GM19240 (cell line): ENCODE data around the gene JAKMIP1.

Experiments
- DNase-seq: peaks from one replicate; pipeline ENCODE4 v3.0.0; 2011; ENCODE audit warnings: low spot score; ENCODE audit not compliant: insufficient read length

JAKMIP1 gene

DNA sequence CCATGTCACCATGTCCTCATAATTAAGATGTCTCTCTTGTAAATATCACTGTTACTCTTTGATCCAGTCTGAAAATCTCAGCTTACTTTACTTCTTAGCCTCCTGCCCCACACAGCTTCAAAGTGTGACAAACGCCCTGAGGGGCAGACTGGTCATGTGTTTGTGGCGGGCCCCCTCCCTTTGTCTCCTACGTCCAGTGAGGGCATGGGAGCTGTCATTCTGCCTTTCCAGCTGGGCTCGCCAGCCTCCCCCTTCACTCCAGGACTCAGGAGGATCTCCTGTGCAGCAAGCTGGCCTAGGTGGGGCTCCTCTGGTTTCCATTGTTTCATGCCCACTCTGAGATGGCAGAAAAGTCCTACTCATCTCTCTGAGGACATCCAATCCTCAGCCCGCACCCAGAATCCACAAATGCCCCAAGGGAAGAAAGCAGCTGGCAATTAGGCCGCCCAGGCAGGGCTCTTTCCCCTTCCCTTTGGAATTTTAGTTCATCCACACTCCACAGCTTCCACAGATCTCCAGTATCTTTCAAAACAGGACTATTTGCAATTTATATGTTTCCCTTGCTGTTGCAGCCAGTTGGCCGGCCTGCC lies 95.7 kb downstream of the JAKMIP1 start:
- DNase-seq, result no peak

DNA sequence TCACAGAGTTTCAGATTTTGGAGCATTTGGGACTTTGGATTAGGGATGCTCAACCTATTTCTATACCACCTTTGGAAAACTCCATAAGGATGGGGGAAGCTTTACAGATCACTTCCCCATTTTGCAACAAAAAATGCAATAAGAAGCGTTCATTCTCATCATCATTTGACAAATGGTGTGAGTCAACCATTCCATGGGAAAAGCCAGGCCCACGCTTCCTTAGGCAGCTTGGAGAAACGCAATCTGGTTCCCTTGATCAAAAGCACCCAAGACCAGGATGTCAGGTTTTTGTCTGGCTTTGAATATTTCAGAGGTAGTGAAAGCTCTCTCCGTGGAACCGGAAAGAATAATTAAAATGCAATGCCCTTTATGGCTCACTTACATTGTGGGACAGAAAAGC lies 102.8 kb downstream of the JAKMIP1 start:
- DNase-seq, result no peak

DNA sequence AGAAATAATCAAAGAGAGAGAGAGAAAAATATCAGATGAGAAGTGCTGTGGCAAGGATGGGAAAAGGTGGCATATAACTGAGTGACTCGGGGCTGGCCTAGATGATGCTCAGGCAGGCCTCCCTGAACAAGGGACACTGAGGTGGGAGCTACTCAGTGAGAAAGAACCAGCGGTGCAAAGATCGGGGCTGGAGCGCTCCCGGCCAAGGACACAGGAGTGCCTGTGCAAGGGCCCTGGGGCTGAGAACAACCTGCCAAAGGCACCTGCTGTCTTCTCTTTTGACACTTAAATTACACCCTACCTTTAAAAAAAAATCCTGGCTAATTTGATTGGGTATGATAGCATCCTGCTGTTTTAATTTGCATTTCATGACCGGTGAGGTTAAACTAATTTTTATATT lies 104.5 kb downstream of the JAKMIP1 start:
- no peak for DNase-seq

DNA sequence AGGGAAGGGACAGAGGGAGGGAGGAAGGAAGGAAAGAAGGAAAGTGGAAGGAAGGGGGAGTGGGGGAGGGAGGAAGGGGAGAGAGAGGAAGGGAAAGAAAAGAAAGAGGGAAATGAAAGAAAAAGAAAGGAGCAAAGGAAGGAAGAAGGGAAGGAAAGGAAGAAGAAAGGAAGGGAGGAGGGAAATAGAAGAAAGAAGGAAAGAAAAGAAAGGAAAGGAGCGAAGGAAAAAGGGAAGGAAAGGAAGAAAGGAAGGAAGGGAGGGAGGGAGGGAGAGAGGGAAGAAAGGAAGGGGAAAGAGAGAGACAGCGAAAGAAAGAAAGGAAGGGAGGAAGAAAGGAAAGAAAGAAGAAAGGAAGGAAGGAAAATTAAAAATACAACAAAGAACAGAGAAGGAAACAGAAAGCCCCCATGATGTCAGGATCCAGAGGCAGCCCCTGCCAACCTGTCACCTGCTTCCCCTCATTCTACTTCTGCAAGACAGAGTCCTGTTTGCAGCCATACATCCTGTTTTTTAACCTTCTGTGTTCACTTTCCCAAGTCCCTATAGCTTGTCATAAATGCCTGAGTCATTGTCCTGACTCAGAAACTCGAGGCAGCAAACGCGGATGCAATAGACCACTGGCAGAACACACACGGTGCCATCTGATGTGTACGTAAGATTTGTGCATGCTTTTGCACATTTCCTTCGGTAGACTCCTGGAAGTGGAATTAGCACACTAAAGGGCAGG lies 105.2 kb downstream of the JAKMIP1 start:
- no peak for DNase-seq

DNA sequence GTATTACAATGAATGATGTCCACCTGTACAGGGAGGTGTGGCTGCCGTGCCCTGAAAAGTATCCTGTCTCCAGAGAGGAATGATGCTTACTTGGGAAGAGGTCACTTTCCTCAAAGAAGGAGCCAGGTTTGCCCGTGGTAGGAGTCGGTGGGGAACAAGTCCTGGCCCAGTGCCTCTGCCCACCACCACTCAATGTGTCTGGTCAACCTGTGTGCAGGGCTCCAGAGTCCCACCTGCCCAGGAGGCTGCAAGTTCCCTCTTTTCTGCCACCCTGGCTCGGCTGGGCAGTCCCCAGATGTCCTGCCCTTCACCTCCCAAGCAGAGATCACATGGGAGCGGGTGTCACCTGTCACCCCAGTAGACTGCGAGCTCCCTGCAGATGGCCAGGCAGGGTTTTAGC lies 106.7 kb downstream of the JAKMIP1 start:
- no peak for DNase-seq

DNA sequence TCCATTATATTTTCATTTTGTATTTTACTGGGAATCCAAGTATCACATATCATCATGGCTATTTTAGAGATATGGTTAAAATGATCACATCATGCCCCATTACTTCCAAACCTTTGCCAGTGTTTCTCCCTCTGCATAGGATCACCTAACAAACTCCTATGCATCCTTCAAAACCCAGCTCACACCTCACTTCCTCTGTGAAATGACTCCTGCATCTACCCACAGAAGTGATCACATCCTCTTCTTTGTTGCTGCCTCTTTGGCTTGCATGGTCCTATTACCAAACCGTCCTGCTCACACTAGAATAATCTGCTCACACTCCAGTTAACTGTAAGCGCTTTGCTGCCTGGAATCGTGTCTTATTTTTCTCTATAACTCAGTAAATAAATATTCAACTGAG lies 107.4 kb downstream of the JAKMIP1 start:
- no peak for DNase-seq

DNA sequence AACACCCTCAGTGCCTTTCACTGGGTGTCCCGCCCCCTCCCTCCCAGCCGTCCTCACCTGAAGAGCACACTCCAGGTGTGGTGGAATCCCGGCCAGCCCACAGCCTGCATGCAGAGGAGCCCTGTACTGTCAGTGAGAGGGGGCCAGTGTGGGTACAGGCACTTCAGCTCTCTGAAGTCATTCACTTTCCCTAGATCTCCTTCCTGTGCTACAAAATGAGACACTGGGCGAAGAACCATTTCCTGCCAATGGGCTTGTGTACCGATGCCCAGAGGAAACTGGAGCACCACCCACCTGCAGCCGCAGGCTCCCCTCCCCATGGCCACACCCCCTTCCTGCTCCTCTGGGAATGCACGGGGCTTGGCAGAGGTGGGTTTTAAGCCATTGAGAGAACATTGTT lies 108.2 kb downstream of the JAKMIP1 start:
- no peak for DNase-seq

DNA sequence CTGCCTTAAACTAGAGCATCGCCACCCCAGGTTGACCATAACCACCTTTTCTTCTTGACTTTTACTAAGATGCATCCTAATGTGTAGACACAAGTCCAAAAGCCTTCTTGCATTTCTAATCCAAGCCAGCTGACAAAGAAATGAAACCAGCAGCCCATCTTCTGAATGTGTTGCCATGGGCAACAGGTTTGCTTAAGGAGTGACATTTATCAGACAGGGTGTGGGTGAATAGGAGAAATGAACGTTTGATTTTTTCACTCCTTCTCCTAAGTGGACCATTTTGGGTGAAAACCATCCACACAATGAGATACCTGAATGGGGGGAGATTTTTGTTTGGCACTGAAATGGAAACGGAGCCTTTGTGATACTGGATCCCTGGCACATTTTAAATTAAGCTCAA lies 109.4 kb downstream of the JAKMIP1 start:
- no peak for DNase-seq

DNA sequence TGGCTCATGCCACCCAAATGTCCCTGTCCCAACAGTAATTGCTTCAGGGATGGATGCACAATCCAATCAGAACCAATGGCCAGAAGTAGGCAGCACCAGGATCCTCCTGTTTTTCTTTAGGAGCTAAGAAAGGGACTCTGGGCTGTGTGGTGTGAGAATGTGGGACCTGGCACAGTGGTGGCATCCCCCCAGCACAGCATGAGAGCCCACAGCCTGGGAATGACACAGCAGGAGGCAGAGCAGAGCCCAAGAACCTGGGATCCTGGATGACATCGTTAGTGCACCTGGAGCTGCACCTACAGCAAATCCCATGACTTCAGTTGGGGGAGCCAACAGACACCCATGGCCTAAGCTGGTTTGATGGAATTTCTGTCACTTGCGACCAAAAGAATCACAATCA lies 111.4 kb downstream of the JAKMIP1 start:
- DNase-seq, result no peak

DNA sequence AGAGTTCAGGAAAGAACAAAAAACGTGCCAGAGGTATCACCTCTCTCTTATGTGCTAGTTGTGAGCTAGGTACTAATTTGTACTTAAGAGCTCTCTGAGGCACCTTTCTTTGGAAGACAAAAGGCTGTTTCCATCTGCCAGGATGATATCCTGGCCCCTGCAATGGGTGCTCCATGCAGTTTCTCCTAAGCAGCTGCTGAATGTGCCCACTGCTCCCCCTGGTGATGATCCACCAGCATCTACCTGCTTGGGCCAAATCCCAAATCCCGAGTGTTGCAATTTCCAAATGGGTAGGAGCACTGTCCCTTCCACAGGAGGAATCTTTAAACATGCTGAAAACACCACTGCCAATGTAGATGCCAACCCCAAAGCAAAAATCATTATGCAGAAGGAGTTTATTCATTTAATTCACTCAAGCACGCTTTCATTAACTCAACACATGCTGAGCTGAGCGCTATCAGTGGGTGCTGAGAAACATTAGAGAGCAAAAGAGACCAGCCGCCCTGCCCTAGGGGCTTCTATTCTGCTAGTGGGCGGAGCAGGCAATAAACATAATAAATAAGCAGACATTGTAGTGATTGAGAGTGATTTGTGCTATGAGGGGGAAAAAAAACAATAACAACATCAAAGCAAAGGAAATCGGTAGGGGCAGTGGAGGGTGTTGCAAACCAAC lies 112.5 kb downstream of the JAKMIP1 start:
- no peak for DNase-seq

DNA sequence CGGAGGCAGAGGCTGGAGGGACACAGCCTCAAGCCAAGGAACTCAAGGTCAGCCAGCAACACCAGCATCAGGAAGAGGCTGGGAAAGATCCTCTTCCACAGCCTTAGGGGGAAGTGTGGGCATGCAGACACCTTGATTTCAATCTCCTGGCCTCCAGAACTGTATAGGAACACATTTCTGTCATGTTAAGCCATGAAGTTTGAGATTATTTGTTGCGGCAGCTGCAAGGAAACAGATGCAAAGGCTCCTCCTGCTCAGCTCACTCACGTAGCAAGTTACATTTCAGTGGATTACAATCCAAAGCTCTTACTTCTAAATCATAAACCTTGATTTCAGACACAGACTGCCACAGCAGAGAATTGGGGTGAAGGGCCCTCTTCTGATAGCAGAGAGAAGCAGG lies 113.5 kb downstream of the JAKMIP1 start:
- no peak for DNase-seq

DNA sequence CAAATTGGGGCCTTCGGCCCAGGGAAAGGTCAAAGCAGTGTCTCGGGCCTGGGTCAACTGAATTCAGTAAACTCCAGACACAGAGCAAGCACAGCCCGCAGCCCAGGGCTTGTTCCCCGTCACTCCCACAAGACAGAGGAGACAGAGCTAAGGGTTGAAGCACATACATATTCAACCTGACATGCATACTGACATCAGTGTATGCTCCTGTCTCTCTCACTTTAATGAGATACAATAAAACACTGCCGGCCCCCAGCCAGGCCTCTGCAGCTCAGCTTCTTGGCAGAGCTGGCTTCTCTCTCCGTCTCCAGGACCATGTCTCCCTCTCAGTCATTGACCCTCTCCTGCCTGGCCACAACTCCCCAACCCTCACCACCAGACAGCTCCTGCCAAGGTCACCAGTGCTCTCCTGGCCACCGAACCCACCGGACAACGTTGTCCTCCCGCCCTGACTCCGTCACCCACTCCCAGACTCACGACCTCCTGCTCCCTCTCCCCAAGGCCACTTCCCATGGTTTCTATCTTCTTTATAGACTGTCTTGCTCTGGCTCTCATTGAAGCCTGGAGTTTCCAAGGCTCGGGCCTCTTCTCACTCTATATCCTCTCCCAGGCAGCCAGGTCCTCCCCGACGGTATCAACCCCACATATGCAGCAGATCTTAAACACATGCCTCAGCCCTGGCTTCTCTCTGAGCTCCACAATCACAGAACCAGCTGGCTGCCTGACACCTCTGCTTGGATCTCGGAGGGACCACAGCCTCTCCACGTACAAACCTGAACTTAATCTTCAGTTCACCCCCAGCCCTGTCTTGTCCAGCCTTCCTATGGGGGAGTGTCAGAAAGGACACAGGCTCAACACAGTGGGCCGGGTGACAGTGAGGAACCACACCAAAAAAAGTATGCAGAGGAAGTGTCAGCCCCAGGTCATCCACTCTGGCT lies 114.4 kb downstream of the JAKMIP1 start:
- DNase-seq, result no peak

DNA sequence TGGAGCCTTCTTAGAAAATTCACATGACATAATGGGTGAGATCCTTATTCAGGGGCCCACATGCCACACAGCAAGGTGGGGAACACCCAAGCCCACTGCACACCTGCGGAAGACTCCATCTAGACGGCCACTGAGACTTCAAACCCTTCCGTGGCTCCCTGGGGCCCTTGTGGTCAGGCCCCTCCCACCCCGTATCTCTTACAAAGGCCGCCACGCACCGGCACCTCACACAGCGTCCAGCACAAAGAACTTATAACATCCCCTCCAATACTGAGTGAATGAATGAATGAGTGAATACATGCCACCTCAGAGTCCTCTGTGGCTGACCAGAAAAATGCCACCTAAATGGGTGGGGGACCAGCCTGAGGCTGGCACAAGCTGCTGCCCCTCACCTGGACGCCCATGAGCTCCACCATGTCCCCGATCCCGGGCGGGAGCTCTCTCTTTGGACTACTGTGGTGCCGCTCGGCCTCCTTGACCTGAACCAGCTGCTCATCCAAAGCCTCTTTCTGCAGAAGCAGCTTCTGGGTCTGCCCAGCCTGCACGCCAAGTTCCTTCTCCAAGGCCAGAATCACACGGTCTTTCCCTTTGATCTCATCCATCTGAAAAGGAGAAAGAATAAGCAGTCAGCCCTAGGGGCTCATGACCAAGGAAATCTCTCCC lies 115.2 kb downstream of the JAKMIP1 start:
- DNase-seq, result no peak

DNA sequence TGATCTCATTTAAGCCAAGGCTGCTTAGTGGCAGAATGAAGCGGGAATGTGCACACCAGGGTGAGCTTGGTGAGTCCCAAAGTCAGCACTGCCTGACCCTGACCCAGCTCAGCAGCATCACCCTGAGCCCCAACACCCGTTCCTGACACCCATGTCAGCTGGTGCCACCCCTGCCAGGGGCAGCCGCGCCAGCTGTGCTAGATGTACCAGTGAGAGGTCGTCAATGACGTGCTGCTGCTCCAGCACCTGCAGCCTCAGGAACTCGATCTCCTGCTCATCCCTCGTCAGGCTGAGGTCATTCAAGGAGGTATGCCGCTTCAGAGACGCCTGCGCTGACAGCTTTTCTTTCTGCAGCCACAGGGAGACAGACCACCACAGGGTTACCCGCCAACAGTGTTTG lies 120.4 kb downstream of the JAKMIP1 start:
- no peak for DNase-seq

DNA sequence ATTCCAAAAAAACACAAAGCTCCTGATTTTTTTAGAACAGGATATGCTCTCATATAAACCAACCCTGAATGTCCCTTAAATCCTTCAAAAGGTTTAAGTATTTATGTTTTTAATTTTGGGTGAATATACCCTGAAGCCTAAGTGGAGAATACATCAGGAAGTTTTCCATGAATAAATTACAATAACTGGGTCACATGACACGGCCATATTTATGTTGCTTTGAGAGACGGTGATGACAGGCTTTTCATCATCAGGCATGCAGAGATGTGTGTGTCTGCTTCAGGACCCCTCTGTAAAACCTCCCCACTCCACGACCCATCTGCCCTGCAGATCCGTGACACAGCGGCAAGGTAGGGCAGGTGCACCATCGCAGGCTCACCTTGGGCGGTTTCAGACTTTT lies 121.8 kb downstream of the JAKMIP1 start:
- no peak for DNase-seq

DNA sequence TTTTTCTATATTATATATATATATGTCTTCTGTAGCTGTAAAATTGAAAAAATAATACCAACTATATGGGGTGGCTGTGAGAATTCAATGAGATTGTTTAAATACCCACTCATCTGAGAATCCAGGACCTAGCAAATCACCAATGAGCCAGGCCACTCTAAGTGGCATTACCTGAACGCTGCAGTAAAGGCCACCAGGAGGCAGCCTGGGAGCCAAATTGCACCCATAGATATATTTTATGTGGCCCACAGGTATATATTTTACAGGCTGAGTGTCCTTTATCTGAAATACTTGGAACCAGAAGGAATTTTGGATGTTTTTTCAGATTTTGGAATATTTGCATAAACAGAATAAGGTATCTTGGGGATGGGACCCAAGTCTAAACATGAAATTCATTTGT lies 124.0 kb downstream of the JAKMIP1 start:
- no peak for DNase-seq

DNA sequence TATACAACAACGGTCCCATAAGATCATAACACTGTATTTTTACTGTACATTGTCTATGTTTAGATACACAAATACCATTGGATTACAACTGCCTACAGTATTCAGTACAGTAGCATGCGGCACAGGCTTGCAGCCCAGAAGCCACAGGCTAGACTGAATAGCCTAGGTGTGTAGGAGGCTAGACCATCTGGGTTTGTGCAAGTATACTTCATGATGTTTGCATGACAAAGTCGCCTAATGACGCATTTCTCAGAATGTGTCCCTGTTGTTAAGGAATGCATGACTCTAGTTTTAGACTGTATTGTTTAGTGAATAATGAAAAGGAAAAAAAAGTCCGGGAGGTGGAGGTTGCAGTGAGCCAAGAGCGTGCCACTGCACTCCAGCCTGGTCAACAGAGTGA lies 125.6 kb downstream of the JAKMIP1 start:
- DNase-seq, result no peak

DNA sequence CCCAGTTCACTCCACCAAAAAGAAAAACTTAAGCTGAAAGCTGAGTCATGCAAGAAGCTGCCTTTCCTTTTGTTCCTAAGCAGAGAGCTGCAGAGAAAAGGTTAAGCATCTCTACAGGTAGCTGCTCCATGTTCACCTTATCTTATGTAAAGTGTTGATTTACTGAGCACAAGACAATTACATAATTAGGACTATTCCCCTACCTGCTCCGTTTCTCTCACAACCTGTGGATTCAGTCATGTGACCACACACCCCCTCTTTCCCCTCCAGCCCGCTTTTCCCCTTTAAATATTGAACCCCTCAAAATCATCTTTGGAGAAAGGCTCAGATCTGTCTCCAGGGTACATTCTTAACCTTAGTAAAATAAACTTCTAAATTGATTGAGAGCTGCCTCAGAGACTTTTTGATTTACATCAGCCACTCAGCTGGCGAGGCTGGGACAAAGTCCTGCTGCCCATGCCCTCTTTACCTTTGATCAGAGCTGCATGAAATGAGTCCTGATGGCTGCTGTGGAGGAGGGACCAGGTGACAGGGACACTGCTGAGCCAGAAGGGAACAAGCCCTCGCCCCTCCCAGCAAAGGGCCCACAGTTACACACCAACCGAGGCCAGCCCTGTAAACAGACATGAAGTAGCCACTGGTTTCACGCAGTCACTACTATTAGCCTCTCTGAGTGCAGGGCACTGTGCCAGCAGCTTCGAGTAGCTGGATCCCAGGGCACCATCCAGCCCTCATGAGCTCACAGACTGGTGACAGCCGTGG lies 128.2 kb downstream of the JAKMIP1 start:
- no peak for DNase-seq

DNA sequence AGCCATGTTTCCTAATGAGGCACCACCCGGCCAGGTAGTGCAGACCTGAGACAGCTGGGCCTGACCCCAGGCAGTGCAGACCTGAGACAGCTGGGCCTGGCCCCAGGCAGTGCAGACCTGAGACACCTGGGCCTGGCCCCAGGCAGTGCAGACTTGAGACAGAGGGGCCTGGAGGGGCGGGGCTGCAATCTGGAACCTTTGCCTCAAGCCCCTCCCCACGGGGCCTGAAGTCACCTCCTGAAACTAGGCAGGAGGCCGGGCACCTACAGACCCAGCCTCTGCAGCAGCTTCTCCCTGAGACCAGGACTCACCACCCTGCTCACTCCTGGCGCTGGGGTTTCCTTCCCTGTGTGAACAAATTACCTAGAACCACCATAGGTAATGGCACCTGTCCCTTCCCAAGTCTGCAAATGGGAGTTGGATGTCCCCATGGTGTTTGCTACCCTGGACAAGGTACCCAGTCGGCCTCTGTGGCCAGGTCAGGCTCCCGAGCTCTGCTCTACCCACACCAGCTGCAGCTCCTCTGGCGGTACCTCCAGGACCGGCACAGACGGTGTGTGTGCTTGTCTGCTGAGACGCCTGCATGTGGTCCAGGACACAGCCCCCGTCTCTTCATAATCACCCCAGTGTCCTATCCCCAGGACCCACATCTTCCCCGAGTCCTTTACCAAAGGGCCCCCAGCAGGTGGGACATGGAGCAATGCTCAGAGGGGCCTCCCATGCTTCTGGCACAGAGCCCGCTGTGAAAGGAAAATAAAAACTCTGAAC lies 129.0 kb downstream of the JAKMIP1 start:
- DNase-seq, result no peak
